GM19043 (cell line): ENCODE data around the gene SBK1.

Experiments used
- ATAC-seq: cut with Tn5 transposase; IDR thresholded peaks from one replicate; pipeline ENCODE4 v1.9.1; 2021; ENCODE audit warnings: low read depth; ENCODE audit not compliant: unreplicated experiment

Gene SBK1

GRCh38 chr16:28303132-28303531 is 10.8 kb downstream of the SBK1 start:
- ATAC-seq = no peak

- no peak for ATAC-seq
These were observed 11.9 kb downstream of the SBK1 start for GRCh38 chr16:28304214-28304613.

- ATAC-seq = no peak
These were observed 15.6 kb downstream of the SBK1 start for GRCh38 chr16:28307936-28308335.

- ATAC-seq = no peak
These were observed 16.7 kb downstream of the SBK1 start for GRCh38 chr16:28308794-28309584.

GRCh38 chr16:28309811-28310311 is 17.5 kb downstream of the SBK1 start:
- ATAC-seq = no peak

- ATAC-seq = no peak
These were observed 18.5 kb downstream of the SBK1 start for GRCh38 chr16:28310796-28311195.

GRCh38 chr16:28311413-28311812 is 19.1 kb downstream of the SBK1 start:
- no peak for ATAC-seq

- ATAC-seq = no peak
These were observed 19.6 kb downstream of the SBK1 start for GRCh38 chr16:28311913-28312312.

GRCh38 chr16:28312327-28312726 is 20.0 kb downstream of the SBK1 start:
- no peak for ATAC-seq

GRCh38 chr16:28313587-28313986 is 21.3 kb downstream of the SBK1 start:
- no peak for ATAC-seq

- no peak for ATAC-seq
These were observed 23.7 kb downstream of the SBK1 start for GRCh38 chr16:28316054-28316453.

GRCh38 chr16:28317040-28317880 is 24.9 kb downstream of the SBK1 start:
- ATAC-seq = no peak

- no peak for ATAC-seq
These were observed 25.9 kb downstream of the SBK1 start for GRCh38 chr16:28318042-28318744.

GRCh38 chr16:28319476-28320022 is 27.2 kb downstream of the SBK1 start:
- no peak for ATAC-seq

- ATAC-seq = no peak
These were observed 27.8 kb downstream of the SBK1 start for GRCh38 chr16:28320023-28320561.

- ATAC-seq = no peak
These were observed 28.4 kb downstream of the SBK1 start for GRCh38 chr16:28320741-28321140.

- no peak for ATAC-seq
These were observed 29.5 kb downstream of the SBK1 start for GRCh38 chr16:28321700-28322411.

GRCh38 chr16:28324235-28324886 is 32.0 kb downstream of the SBK1 start:
- ATAC-seq = no peak

GRCh38 chr16:28324887-28325279 is 32.6 kb downstream of the SBK1 start:
- ATAC-seq = no peak
